Muscle layer of duodenum (tissue), 2 donors: ENCODE data around the gene LDHAL6A.
"Not testable (repeated sequence)": the region's sequence is repeated elsewhere in the genome, so short reads cannot be mapped to it uniquely, and the experiment has no call there.

ENCODE experiments used
- H3K27ac ChIP-seq: one replicate; pipeline ENCODE4 v1.7.0; 2013; ENCODE audit warnings: mild to moderate bottlenecking, low read length
- H3K27me3 ChIP-seq: one replicate; pipeline ENCODE4 v1.7.0; 2013; ENCODE audit warnings: low read depth, mild to moderate bottlenecking, control low read depth, low read length
- H3K36me3 ChIP-seq, 2 donors: one replicate each; pipeline ENCODE4 v1.7.0; 2013; ENCODE audit warnings: low read length in 2 of 2, control low read depth in 1 of 2, mild to moderate bottlenecking in 1 of 2; ENCODE audit not compliant: insufficient read depth in 2 of 2, control insufficient read depth in 1 of 2
- H3K4me1 ChIP-seq, 2 donors: one replicate each; pipeline ENCODE4 v1.7.0; 2013; ENCODE audit warnings: low read length in 2 of 2, mild to moderate bottlenecking in 2 of 2, control low read depth in 1 of 2, moderate library complexity in 1 of 2; ENCODE audit not compliant: insufficient read depth in 2 of 2, control insufficient read depth in 1 of 2
- H3K4me3 ChIP-seq, 2 donors: one replicate each; pipeline ENCODE4 v1.7.0; 2013; ENCODE audit warnings: low read length in 2 of 2, low read depth in 1 of 2, mild to moderate bottlenecking in 1 of 2
- H3K9me3 ChIP-seq, 2 donors: one replicate each; pipeline ENCODE4 v1.7.0; 2013; ENCODE audit warnings: low read length in 2 of 2, control low read depth in 1 of 2, mild to moderate bottlenecking in 1 of 2; ENCODE audit not compliant: control insufficient read depth in 1 of 2
- donor health status: healthy.

The LDHAL6A gene

DNA sequence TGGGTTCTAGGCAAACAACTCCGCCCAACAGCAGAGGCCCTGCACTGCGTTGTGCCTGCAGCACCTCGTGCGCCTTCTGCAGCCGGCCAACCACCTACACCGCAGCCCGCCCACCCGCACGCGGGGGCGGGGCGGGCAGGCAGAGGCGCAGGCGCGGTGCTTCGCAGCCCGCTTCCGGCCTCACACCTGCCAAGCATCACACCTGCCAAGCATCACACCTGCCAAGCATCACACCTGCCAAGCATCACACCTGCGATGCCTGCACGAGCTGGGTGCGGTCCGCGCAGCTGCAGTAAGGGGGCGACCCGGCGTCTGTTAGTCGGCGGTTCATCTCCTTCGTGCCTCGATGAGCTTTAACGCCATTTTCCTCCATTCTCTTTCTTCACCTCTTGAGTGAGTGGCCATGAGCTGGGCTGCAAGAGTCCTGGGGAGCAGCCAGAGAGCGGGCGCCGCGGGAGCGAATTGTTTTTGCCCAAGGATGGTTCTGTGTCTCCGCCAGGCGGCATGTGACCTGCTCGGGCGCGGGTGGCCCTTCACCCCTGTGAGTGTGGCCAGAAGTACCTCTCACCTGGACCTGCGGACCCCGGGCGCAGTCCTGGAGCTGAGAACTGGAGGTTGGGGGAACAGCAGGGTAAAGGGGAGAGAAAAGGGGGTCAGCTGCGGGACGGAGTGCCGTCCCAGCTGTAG lies at the start of gene LDHAL6A:
Gene LDHAL6A (plus strand): TSS at position 171 of the 687 bp plus-strand sequence. CDS start 825 bp downstream, outside the sequence.
- no peak within 1 kb of the TSS for H3K27ac ChIP-seq
- H3K4me3 ChIP-seq, result peak within 1 kb of the TSS in 1 of 2 donors; percentile 37
- H3K9me3 ChIP-seq, result no peaks in the 10 kb centered on the region
- H3K36me3 ChIP-seq, result no peaks in the 10 kb centered on the region
- no peaks in the 10 kb centered on the region for H3K27me3 ChIP-seq
- no peaks in the 10 kb centered on the region for H3K4me1 ChIP-seq

DNA sequence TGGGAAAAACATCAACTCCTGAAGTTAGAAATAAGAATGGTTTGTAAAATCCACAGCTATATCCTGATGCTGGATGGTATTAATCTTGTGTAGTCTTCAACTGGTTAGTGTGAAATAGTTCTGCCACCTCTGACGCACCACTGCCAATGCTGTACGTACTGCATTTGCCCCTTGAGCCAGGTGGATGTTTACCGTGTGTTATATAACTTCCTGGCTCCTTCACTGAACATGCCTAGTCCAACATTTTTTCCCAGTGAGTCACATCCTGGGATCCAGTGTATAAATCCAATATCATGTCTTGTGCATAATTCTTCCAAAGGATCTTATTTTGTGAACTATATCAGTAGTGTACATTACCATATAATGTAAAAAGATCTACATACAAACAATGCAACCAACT lies 48.3 kb upstream of the LDHAL6A start:
- H3K36me3 ChIP-seq, result peaks cover 44 to 52% of the 10 kb centered on the region in 2 donors
- not testable (repeated sequence) for H3K27me3 ChIP-seq, H3K4me3 ChIP-seq, H3K9me3 ChIP-seq, H3K4me1 ChIP-seq, H3K27ac ChIP-seq

DNA sequence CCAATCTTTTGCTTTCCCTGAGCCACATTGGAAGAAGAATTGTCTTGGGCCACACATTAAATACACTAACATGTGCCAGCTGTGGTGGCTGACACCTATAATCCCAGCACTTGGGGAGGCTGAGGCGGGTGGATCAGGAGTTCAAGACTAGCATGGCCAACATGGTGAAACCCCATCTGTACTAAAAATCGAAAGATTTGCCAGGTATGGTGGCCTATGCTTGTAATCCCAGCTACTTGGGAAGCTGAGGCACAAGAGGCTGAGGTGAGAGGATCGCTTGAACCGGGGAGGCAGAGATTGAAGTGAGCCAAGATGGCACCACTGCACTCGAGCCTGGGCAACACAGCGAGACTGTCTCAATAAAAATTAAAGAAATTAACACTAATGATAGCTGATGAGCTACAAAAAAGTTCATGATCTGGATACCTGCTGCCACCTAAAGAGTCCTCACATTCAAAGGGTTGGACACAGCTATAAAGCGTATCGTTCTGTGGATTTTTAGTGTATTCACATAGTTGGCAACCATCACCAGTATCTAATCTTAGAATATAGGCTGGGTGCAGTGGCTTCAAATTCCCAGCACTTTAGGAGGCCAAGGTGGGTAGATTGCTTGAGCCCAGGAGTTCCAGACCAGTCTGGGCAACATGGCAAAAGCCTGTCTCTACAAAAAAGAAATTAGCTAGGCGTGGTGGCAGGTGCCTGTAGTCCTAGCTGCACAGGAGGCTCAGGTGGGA lies 46.9 kb upstream of the LDHAL6A start:
- Histone ChIP-seq H3K36me3 (peaks cover 32 to 39% of the 10 kb centered on the region in 2 donors), H3K9me3 (no peaks in the 10 kb centered on the region), H3K27ac (no peak overlapping the region), H3K4me3 (no peak overlapping the region), H3K4me1 (peaks cover 0 to 3% of the 10 kb centered on the region in 2 donors), H3K27me3 (no peaks in the 10 kb centered on the region)

DNA sequence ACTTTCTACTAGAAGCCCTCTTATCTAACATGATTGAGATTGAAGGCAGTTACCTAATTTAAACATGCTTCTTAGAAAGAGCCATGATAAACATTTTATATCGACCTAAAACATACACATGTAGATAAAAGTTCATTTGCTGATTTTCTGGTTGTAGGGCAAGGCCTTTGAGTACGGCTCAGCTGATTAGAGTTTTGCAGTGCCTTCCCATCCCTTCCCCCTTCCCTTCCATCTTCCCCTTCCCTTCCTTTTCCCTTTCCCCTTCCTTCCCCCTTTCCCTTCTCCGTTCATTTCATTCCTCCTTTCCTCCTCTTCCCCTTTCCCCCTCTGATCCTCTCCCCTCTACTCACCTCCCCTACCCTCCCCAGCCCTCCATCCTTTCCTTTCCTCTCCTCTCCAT lies 39.2 kb upstream of the LDHAL6A start:
- Histone ChIP-seq H3K27me3 (no peaks in the 10 kb centered on the region), H3K27ac (no peak overlapping the region), H3K4me3 (no peak overlapping the region), H3K36me3 (no peaks in the 10 kb centered on the region), H3K4me1 (peaks cover 0 to 3% of the 10 kb centered on the region in 2 donors), H3K9me3 (no peaks in the 10 kb centered on the region)

DNA sequence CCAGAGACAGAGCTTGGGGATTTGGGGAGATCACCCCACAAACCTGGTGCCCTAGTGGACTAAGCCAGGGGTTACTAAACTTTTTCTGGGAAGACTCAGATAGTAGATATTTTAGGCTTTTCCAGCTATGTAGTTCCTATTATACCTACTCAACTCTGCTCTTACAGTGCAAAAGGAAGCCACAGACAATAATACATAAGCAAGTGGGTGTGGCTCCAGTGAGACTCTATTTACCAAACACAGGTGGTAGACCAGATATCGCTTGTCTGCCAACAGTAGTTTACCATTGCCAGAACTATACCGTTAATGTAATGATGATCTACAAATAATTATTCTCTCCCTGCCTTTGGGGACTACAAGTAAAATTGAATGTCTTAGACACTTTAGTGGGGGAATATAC lies 36.6 kb upstream of the LDHAL6A start:
- Histone ChIP-seq H3K9me3 (no peaks in the 10 kb centered on the region), H3K4me1 (no peaks in the 10 kb centered on the region), H3K27ac (no peak overlapping the region), H3K27me3 (no peaks in the 10 kb centered on the region), H3K4me3 (no peak overlapping the region), H3K36me3 (no peaks in the 10 kb centered on the region)

DNA sequence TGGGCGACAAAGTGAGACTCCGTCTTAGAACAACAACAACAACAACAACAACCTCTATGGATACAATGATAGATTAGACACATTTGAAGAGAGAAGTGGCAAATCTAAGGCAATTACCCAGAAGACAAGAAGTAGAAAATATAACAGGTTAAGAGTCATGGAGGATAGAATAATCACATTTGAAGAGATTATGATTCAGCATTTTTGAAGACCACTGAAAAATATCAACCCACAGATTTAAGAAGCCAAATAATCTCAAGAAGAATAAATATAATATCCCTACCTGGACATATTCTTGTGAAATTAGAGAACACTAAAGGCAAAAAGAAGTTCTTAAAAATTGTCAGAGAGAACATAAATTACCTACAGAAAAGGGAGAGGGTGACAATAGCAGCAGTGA lies 35.6 kb upstream of the LDHAL6A start:
- Histone ChIP-seq H3K27ac (no peak overlapping the region), H3K36me3 (no peaks in the 10 kb centered on the region), H3K4me3 (no peak overlapping the region), H3K4me1 (no peaks in the 10 kb centered on the region), H3K9me3 (no peaks in the 10 kb centered on the region), H3K27me3 (no peaks in the 10 kb centered on the region)

DNA sequence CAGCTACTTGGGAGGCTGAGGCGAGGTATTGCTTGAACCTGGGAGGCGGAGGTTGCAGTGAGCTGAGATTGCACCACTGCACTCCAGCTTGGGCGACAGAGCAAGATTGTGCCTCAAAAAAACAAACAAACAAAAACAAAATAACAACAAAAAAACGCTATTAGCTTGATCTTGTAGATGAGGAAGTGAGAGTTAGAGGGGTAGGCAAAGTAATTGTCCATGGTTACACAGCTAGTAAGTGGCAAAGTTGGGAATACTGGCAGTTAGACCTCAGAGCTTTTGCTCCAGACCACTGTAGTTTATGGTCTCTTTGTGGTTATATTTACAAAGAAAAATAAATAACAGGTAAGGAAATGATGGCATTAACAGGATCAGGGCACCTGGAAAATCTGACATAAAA lies 28.4 kb upstream of the LDHAL6A start:
- Histone ChIP-seq H3K4me3 (no peak overlapping the region), H3K4me1 (no peaks in the 10 kb centered on the region), H3K36me3 (no peaks in the 10 kb centered on the region), H3K27me3 (no peaks in the 10 kb centered on the region), H3K9me3 (no peaks in the 10 kb centered on the region), H3K27ac (no peak overlapping the region)

DNA sequence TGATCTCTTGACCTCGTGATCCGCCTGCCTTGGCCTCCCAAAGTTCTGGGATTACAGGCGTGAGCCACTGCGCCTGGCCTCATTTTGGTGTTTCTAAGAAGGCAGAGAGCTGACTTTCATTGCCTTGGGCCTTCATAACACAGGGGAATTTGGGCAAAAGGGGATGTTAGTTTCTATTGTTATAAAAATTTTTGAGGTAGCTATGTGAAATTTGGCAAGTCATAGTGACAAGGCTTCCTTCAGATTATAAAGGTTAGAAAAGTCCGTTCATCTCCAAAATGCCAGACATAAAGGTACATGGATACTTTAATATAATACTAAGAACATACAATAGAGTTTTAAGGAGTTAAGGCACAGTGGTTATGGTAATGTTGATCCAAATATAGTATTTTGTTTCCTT lies 26.3 kb upstream of the LDHAL6A start:
- H3K4me3 ChIP-seq, result no peak overlapping the region
- no peak overlapping the region for H3K27ac ChIP-seq
- H3K4me1 ChIP-seq, result no peaks in the 10 kb centered on the region
- H3K9me3 ChIP-seq, result no peaks in the 10 kb centered on the region
- H3K27me3 ChIP-seq, result no peaks in the 10 kb centered on the region
- H3K36me3 ChIP-seq, result no peaks in the 10 kb centered on the region

DNA sequence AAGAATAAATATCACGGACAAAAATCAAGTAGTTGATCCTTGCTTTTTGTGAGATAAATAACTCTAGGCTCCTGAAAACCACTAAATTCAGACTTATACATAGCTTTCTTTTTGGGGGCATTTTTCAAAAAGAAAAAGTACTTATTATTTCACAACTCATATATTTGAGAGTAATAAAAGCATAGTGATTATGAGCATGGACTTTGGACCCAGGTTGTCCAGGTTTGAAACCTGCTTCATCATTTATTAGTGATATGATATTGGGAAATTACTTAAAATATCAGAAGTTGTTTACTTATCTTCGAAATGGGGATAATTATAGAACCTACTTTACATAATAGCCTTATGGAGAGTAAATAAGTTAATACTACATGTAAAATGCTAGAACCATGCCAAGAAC lies 17.0 kb upstream of the LDHAL6A start:
- Histone ChIP-seq H3K36me3 (no peaks in the 10 kb centered on the region), H3K9me3 (no peaks in the 10 kb centered on the region), H3K27ac (no peak overlapping the region), H3K4me1 (no peaks in the 10 kb centered on the region), H3K4me3 (no peak overlapping the region), H3K27me3 (no peaks in the 10 kb centered on the region)

DNA sequence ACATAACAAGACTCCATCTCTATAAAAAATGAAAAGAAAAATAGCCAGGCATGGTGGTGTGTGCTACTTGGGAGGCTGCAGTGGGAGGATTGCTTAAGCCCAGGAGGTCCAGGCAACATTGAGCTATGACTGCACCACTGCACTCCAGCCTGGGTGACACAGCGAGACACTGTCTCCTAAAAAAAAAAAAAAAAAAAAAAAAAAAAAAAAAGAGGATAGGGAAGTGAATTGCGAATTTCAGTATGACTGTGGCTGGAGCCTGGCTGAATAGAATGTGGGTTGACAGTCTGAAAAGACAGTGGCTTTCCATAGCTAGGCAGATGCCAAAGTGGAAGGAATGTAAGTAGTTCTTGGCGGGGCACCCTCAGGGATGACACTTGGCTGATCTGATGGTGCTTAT lies 6.4 kb upstream of the LDHAL6A start:
- Histone ChIP-seq H3K4me3 (no peak overlapping the region), H3K27ac (no peak overlapping the region), H3K9me3 (no peaks in the 10 kb centered on the region), H3K27me3 (no peaks in the 10 kb centered on the region), H3K36me3 (no peaks in the 10 kb centered on the region), H3K4me1 (no peaks in the 10 kb centered on the region)

DNA sequence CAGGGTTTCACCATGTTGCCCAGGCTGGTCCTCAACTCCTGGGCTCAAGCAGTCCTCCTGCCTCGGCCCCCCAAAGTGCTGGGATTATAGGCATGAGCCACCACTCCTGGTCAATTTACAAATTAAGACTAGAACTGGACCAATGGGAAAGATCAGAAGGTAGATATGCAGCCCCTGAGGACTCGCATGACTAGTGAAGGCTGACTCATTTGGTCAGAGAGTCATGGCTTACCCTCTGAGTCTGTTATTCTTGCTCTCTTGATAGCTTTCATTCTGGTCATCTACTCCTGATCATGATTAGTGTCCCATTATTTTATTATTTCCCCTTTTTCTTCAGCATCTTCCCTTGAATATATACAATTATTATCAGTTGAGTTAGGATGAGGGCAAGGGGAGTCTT lies 2.7 kb upstream of the LDHAL6A start:
- Histone ChIP-seq H3K4me3 (no peak overlapping the region), H3K27ac (no peak overlapping the region), H3K36me3 (no peaks in the 10 kb centered on the region), H3K9me3 (no peaks in the 10 kb centered on the region), H3K4me1 (no peaks in the 10 kb centered on the region), H3K27me3 (no peaks in the 10 kb centered on the region)

DNA sequence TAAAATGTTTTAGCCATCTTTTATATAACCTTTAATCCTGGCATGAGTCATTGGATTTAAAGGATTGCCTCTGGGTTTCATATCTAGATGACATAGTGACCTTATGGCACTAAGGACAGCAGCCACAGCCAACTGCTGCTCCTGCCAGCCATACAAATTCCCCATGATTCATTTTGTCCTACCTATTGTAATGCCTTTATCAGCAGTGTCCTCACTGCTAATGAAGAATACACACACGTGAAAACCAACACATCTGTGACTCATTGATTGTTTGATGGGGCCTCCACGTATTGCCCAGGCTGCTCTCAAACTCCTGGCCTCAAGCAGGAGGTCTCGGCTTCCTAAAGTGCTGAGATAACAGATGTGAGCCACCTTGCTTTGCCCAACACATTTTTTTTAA lies 1.8 kb downstream of the LDHAL6A start:
- Histone ChIP-seq H3K4me1 (no peaks in the 10 kb centered on the region), H3K4me3 (no peak overlapping the region), H3K9me3 (no peaks in the 10 kb centered on the region), H3K27ac (no peak overlapping the region), H3K36me3 (no peaks in the 10 kb centered on the region), H3K27me3 (no peaks in the 10 kb centered on the region)
